ENCODE results near the gene RUNX1.

RUNX1 gene

GRCh38 chr21:34771512-34772028 is 277.5 kb downstream of the RUNX1 start:
- DNase-seq: no peak

- no peak for DNase-seq
These were observed 278.5 kb downstream of the RUNX1 start for GRCh38 chr21:34770576-34770975.

- DNase-seq: no peak
These were observed 280.8 kb downstream of the RUNX1 start for GRCh38 chr21:34768326-34768725.

GRCh38 chr21:34766862-34767261 is 282.2 kb downstream of the RUNX1 start:
- DNase-seq: no peak

GRCh38 chr21:34765619-34766018 is 283.5 kb downstream of the RUNX1 start:
- no peak for DNase-seq

DNA sequence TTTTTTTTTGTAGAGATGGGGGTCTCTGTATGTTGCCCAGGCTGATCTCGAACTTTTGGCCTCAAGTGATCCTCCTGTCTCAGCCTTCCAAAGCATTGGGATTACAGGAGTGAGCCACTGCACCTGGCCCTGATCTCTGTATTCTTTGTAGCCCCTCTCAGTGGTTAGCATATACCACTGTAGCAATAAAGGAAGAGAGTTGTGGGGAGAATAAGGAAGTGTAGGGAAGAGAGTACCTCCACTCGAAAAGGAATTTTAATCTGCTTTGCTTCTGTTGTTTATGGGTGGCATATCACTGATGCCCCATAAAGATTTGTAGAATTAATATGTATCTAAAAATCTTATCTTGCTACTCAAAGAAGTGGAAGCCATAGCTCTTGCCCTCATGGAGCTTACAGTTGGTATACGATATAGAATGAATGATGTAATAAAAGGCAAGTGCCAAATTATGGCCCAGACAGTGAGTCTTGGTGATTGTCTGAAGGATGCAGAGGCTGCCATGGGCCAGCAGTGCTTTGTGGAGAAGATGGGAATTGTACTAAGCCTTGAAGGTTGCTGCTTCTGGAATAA is 284.3 kb downstream of the RUNX1 start:
- no peak for DNase-seq

DNA sequence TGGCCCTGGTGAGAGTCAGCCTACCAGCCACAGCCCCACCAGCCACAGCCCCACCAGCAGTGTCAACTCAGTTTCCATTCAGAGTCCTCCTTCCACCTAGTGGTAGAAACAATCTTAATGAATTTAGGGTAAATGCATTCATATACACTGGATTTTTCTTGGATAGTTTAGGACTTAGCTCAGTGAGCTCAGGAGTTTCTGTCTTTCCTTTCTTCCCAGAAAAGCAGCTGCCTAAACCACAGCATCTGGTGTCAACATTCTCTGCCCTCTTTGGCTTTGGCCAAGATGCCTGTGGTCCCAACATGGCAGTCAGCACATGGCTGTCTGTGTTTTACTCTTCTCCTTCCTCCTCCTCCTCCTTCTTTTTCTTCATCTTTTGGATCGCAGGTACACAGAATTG is 286.3 kb downstream of the RUNX1 start:
- no peak for DNase-seq

DNA sequence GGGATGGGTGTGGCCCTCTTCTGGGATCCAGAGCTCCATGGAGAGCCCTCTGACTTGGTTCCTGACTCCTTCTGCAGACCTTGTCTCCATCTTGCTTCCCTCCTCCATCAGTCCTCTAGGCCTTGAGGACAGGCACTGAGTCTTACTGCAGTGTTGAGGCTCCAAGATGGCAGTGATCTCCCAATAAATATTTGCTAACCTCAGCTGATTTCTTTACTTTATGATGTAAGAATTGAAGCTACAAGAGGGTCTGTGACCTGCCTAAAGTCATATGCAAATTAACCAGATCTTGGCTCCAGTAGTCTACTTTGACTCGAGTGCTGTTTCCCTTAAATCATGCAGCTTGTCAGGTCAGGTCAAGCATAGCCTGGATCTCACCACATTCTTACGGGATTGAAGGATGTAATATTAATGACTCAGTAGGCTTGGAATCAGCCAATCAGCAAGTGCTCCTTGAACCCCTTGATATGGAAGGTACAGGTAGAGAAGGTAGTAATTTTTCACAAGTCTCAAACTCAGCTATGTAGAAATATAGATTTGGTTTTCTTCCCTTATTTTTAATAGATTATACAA is 287.3 kb downstream of the RUNX1 start:
- DNase-seq: no peak

DNA sequence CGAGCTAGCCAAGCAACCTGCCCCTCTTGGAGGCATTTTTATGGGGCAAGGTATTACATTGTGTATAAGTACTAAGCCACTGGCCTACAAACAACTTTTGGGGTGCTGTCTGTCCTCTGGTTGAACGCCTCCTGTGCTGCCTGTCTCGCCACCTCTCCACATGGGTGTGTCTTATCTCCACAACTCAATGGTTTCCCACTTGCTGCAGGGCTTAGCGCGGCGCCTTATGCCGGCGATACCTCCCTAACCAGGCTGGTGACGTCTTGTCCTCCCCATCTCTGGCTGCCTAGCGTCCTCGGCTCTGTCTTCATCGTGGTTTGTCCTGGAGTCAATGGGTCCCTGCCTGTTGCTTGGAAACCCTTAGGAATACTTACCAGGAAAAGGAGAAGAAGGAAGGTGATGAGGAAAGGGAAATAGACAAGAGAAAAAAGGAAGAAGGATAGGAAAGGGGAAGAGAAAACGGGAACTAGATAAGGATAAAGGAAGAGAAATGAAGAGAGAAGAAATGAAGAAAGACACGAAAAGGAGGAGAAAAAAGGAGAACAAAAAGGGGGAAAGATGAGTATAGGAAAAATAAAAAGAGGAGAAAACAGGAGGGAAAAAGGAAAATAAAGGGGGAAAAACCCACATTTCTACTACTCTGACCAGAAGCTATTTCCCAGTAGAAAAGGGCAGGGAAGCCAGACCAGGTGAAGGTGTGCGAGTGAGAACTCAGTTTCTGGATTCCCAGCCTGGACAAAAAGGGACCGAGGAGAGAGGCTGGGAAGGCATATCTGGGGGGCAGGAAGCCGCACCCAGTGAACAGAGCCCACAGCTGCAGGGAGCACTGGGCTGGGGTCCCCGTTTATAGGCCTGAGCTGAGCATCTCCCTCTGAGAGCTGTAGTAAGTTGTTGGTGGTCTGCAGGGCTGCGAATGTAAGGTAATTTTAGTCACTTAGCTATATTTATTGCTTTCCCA is 294.1 kb downstream of the RUNX1 start:
- no peak for DNase-seq

GRCh38 chr21:34748862-34749261 is 300.2 kb downstream of the RUNX1 start:
- no peak for DNase-seq

- DNase-seq: peak; percentile 51
These were observed 303.4 kb downstream of the RUNX1 start for GRCh38 chr21:34745557-34746255.

DNA sequence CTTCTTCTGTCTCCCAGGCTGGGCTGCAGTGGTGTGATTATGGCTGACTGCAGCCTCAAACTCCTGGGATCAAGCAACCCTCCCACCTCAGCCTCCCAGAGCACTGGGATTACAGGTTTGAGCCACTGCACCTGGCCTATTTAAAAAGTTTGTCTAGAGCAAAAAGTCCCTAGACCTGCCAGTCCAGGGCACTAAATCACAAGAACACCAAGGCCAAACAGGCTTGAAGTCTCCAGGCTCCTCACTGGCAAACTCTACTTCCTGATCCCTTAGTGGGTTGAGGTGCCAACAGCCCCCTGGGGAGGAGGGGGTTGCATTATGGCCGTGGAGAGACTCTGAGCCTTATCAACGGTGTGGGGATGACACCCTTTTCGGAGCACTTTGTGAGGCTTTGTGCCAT is 304.3 kb downstream of the RUNX1 start:
- no peak for DNase-seq

GRCh38 chr21:34743831-34744230 is 305.3 kb downstream of the RUNX1 start:
- no peak for DNase-seq

DNA sequence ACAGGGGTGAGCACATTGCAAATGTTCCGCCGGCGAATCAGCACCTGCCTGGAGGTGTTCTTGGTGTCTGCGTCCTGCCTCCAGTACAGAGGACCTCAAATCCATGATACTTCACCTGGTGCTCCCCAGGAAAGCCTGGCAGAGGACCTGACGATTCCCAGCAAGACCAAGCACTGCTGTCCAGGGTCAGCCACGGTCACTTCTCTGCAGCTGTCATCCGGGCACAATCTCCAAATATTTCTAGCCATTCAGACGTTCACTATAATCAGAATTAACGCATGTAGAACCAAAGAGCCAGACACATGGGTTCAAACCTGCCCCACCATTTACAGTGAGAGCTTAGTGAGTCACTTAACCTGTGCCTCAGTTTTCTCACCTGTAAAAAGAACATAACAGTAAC is 305.8 kb downstream of the RUNX1 start:
- DNase-seq: no peak

- DNase-seq: no peak
These were observed 308.9 kb downstream of the RUNX1 start for GRCh38 chr21:34740198-34740597.

All from CD4-positive, alpha-beta T cell treated with Interferon gamma for 1 hour (primary cell).